Colonic mucosa (tissue), 4 donors: ENCODE measurements around the gene UBE2L5. TPM values are rescaled to one million over a fixed set of nuclear protein-coding genes. Genes with fewer than 3 reads are reported as not detected.

ENCODE experiments used
- DNase-seq: peaks from one replicate; pipeline ENCODE4 v3.0.0-alpha.2; 2020
- H3K27ac ChIP-seq: fragments of 200-600 bp; one replicate; pipeline ENCODE4 v1.8.0; 2021
- H3K27me3 ChIP-seq: fragments of 200-600 bp; one replicate; pipeline ENCODE4 v1.8.0; 2021
- H3K36me3 ChIP-seq: fragments of 200-600 bp; one replicate; pipeline ENCODE4 v1.8.0; 2021
- H3K4me1 ChIP-seq: fragments of 200-600 bp; one replicate; pipeline ENCODE4 v1.8.0; 2021; ENCODE audit warnings: mild to moderate bottlenecking
- H3K4me3 ChIP-seq: fragments of 200-600 bp; one replicate; pipeline ENCODE4 v1.8.0; 2021
- H3K9ac ChIP-seq, 2 donors: one replicate each; pipeline ENCODE4 v1.7.0; 2013; ENCODE audit warnings: control low read depth in 2 of 2, low read depth in 2 of 2, low read length in 2 of 2
- H3K9me3 ChIP-seq: fragments of 200-600 bp; one replicate; pipeline ENCODE4 v1.8.0; 2021
- CTCF ChIP-seq: fragments of 200-600 bp; IDR thresholded peaks from one replicate; pipeline ENCODE4 v1.8.0; 2022; ENCODE audit warnings: antibody characterized with exemption, mild to moderate bottlenecking
- intact Hi-C: fragments of 100-400 bp; cut with DNase I; formaldehyde crosslinking; loops from one replicate; pipeline ENCODE4 v1.14.1; 2022
- total RNA-seq, 2 donors: library from RNA; stranded (reverse); fragmentation: NEBNext Ultra II Directional in 1 of 2; extraction: Animal tissue kit (Norgen Biotek cat#: 25700) in 1 of 2; gene quantifications; one replicate each; pipeline ENCODE4 v1.2.1, GENCODE V29; 2021
- donor health status: healthy.
- donor health status: DM: no; HTN: no; CAD: no.
- donor health status: DM: no; HTN: no; CAD: no.

UBE2L5 gene
- total RNA-seq, 2 donors from 2014 or later = not detected

GRCh38 chr13:30378191-30378590 lies 44.1 kb upstream of the UBE2L5 start:
- Histone ChIP-seq H3K4me1 (no peaks in the 10 kb centered on the region), H3K9me3 (no peaks in the 10 kb centered on the region), H3K36me3 (no peaks in the 10 kb centered on the region), H3K27ac (no peak overlapping the region), H3K27me3 (no peaks in the 10 kb centered on the region), H3K9ac (no peak overlapping the region), H3K4me3 (no peak overlapping the region)
- DNase-seq = no peak
- intact Hi-C loops = no loop called here
- no peak for TF ChIP-seq CTCF

DNA sequence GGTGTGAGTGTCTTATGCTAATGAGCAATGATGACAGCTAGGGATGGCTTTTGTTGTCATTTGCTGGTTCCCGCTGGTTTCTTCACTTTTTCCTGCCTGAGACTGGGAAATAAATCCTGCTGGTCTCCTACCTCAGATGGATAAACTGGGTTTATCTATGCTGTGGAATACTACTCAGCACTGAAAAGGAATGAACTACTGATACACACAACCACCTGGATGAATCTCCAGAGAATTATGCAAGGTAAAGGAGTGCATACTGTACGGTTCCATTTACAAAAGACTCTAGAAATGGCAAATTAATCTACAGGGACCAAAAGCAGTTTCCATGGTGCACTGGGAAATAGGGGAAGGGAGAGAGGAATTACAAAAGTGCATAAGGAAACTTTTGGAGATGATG lies 41.2 kb upstream of the UBE2L5 start:
- H3K9me3 ChIP-seq = no peaks in the 10 kb centered on the region
- no peaks in the 10 kb centered on the region for H3K27me3 ChIP-seq
- H3K4me1 ChIP-seq = no peaks in the 10 kb centered on the region
- no peaks in the 10 kb centered on the region for H3K36me3 ChIP-seq
- intact Hi-C loops = no loop called here
- no peak overlapping the region for H3K9ac ChIP-seq
- DNase-seq = no peak
- no peak for TF ChIP-seq CTCF
- no peak overlapping the region for H3K27ac ChIP-seq
- H3K4me3 ChIP-seq = no peak overlapping the region

DNA sequence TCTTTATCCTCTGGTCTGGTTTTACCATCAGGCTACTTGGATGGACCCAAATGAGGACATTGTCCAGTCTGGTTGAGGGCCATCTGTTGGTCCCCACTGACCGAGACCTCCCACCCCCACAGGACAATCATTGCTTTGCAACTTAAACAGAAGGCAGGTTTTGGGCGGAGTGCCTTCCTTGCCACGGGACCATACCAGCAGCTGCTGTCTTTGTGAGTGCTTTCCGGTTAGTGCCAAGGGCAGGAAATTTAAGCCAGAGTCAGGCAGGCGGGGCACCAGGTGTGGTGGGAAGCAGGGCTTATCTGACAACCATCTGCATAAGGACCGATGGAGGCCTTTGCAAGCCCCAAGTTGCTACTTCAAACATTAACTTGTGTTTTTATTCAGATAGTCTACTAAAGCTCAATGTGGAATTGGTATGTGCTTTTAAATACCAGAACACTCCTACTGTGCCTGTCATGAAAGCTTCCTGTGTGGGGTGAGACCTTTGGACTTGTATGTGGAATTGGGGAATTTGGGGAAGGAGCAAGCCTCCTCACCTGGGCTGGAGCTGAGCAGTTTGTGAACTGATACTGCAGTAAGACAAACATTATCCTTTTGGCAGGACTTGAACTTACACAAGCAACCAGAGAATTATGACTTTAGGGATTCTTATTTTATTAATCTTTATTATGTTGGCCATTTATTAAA lies 39.3 kb upstream of the UBE2L5 start:
- no peaks in the 10 kb centered on the region for H3K9me3 ChIP-seq
- H3K9ac ChIP-seq = peak overlapping the region in 1 of 2 donors; percentile 1
- H3K4me1 ChIP-seq = no peaks in the 10 kb centered on the region
- no peak overlapping the region for H3K4me3 ChIP-seq
- no peaks in the 10 kb centered on the region for H3K36me3 ChIP-seq
- DNase-seq = peak; percentile 64
- H3K27ac ChIP-seq = no peak overlapping the region
- intact Hi-C loops = no loop called here
- TF ChIP-seq CTCF = no peak
- H3K27me3 ChIP-seq = no peaks in the 10 kb centered on the region

DNA sequence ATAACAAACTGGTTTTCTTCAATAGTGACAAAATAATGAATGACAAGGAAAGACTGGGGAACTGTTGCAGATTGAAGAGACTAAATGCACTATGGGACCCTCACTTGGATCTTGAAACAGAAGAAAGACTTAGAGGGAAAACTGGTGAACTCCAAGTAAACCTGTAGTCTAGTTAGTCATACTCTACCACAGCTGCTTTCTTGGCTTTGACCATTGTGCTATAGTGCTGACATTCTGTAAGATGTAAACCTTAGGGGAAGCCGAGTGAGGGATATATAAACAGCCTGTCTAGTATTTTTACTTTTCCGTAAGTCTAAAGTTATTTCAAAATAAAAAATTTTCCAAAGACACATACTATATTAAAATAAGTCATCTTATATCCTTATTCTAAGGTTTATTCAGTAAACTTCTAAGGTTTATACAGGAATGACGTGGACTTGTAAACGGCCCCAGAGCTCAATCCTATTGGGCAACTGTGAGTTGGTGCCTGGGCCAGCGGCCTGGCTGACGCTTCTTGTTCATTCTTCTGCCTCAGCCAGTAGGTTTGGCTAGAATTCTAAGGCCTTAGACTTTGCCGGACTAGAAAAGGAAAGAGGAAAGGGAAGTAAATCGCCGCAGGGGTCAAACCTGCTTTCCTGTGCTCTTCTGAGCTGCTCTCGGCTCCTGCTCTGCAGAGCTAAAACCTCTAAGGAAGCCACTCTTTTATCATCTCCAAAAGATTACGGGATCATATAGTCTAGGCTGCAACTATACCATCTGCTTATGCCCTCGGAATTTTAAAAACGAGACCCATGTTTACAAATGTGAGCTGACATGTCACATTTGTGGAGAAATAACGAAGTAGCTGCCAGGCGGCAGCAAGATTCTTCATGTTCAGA lies 33.6 kb upstream of the UBE2L5 start:
- H3K9me3 ChIP-seq = no peaks in the 10 kb centered on the region
- H3K27me3 ChIP-seq = no peaks in the 10 kb centered on the region
- no peaks in the 10 kb centered on the region for H3K4me1 ChIP-seq
- DNase-seq = no peak
- no peak overlapping the region for H3K27ac ChIP-seq
- TF ChIP-seq CTCF = no peak
- no peak overlapping the region for H3K4me3 ChIP-seq
- H3K9ac ChIP-seq = peak overlapping the region in 1 of 2 donors; percentile 12
- H3K36me3 ChIP-seq = no peaks in the 10 kb centered on the region
- intact Hi-C loops = no loop called here

GRCh38 chr13:30391956-30392680 lies 30.2 kb upstream of the UBE2L5 start:
- no peaks in the 10 kb centered on the region for H3K4me1 ChIP-seq
- no peak for TF ChIP-seq CTCF
- no peak overlapping the region for H3K4me3 ChIP-seq
- intact Hi-C loops = no loop called here
- H3K27me3 ChIP-seq = no peaks in the 10 kb centered on the region
- H3K36me3 ChIP-seq = no peaks in the 10 kb centered on the region
- DNase-seq = no peak
- H3K9me3 ChIP-seq = no peaks in the 10 kb centered on the region
- H3K9ac ChIP-seq = no peak overlapping the region
- H3K27ac ChIP-seq = no peak overlapping the region
